ENCODE data around the gene NPR1. TPM values are rescaled to one million over a fixed set of nuclear protein-coding genes. Genes with fewer than 3 reads are reported as not detected.
A peak's percentile ranks its signal among the peaks of the same experiment; 100 is the strongest.
"Not testable (repeated sequence)": the region's sequence is repeated elsewhere in the genome, so short reads cannot be mapped to it uniquely, and the experiment has no call there.

The NPR1 gene
- total RNA-seq, 1 donor from 2014 or later: 0.19 TPM

GRCh38 chr1:153670859-153671627, 7.4 kb upstream of the NPR1 start, which contains the start of gene ILF2:
Gene ILF2, minus strand, starts transcription at chr1:153670993. Its CDS starts 71 bp downstream, at chr1:153670922.
- H3K4me1 Mint-ChIP-seq: peaks cover 19% of the 10 kb centered on the region
- H3K9me3 Mint-ChIP-seq: no peaks in the 10 kb centered on the region
- no peaks in the 10 kb centered on the region for H3K27me3 ChIP-seq
- H3K4me1 ChIP-seq: peaks cover 11% of the 10 kb centered on the region
- H3K36me3 Mint-ChIP-seq: peaks cover 26% of the 10 kb centered on the region
- H3K27me3 Mint-ChIP-seq (ENCODE audit: insufficient read depth, low read depth): no peaks in the 10 kb centered on the region
- H3K36me3 ChIP-seq: peaks cover 25% of the 10 kb centered on the region
- no peak for TF ChIP-seq EZH2 (IDR thresholded peaks at IDR 0.05)
- TF ChIP-seq, protein P1, sequence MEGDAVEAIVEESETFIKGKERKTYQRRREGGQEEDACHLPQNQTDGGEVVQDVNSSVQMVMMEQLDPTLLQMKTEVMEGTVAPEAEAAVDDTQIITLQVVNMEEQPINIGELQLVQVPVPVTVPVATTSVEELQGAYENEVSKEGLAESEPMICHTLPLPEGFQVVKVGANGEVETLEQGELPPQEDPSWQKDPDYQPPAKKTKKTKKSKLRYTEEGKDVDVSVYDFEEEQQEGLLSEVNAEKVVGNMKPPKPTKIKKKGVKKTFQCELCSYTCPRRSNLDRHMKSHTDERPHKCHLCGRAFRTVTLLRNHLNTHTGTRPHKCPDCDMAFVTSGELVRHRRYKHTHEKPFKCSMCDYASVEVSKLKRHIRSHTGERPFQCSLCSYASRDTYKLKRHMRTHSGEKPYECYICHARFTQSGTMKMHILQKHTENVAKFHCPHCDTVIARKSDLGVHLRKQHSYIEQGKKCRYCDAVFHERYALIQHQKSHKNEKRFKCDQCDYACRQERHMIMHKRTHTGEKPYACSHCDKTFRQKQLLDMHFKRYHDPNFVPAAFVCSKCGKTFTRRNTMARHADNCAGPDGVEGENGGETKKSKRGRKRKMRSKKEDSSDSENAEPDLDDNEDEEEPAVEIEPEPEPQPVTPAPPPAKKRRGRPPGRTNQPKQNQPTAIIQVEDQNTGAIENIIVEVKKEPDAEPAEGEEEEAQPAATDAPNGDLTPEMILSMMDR (IDR thresholded peaks at IDR 0.05): peak; percentile 43
- peak within 1 kb of the TSS; percentile 91 for H3K4me2 ChIP-seq
- peak within 1 kb of the TSS; percentile 82 for H3K4me3 ChIP-seq
- H3K27ac ChIP-seq: no peak within 1 kb of the TSS
- peak within 1 kb of the TSS; percentile 94 for H3K27ac Mint-ChIP-seq
- H3K9me3 ChIP-seq (ENCODE audit: low read depth): no peaks in the 10 kb centered on the region
- H4K20me1 ChIP-seq (ENCODE audit: low read depth): peaks cover 19% of the 10 kb centered on the region
- H3K79me2 ChIP-seq (ENCODE audit: low read depth): peaks cover 46% of the 10 kb centered on the region
- H3K4me3 Mint-ChIP-seq: no peak within 1 kb of the TSS
- peaks cover 40% of the 10 kb centered on the region for H3F3A ChIP-seq (ENCODE audit: low read depth)
- peak; percentile 98 for DNase-seq (ENCODE audit: low spot score)
- H3K9ac ChIP-seq: peak within 1 kb of the TSS; percentile 94
- H2AFZ ChIP-seq (replicated peaks): peak within 1 kb of the TSS; percentile 85

GRCh38 chr1:153671628-153672353, 6.7 kb upstream of the NPR1 start:
- not testable (repeated sequence) for H3K9me3 Mint-ChIP-seq; H3K9me3 ChIP-seq (ENCODE audit: low read depth); H3K4me3 Mint-ChIP-seq; H3K27me3 ChIP-seq; H3K27ac ChIP-seq; H3K27me3 Mint-ChIP-seq (ENCODE audit: insufficient read depth, low read depth)
- Histone ChIP-seq H3K36me3 (peaks cover 22% of the 10 kb centered on the region), H3K4me3 (peak overlapping the region; percentile 74), H3F3A (ENCODE audit: low read depth) (peaks cover 33% of the 10 kb centered on the region), H3K9ac (peak overlapping the region; percentile 1), H3K79me2 (ENCODE audit: low read depth) (peaks cover 40% of the 10 kb centered on the region), H3K4me2 (peak overlapping the region; percentile 63), H3K4me1 (peaks cover 11% of the 10 kb centered on the region), H2AFZ (replicated peaks) (peak overlapping the region; percentile 85), H4K20me1 (ENCODE audit: low read depth) (peaks cover 19% of the 10 kb centered on the region)
- peaks cover 26% of the 10 kb centered on the region for H3K36me3 Mint-ChIP-seq
- H3K27ac Mint-ChIP-seq: peak overlapping the region; percentile 9
- TF ChIP-seq, protein P1 (IDR thresholded peaks at IDR 0.05): peak; percentile 29
- DNase-seq (ENCODE audit: low spot score): peak; percentile 32
- H3K4me1 Mint-ChIP-seq: peaks cover 19% of the 10 kb centered on the region

GRCh38 chr1:153673511-153673910, 5.0 kb upstream of the NPR1 start:
- peaks cover 14% of the 10 kb centered on the region for H3K27me3 ChIP-seq
- Mint-ChIP-seq H3K27ac (no peak overlapping the region), H3K4me1 (peaks cover 23% of the 10 kb centered on the region), H3K4me3 (peak overlapping the region; percentile 62), H3K9me3 (no peaks in the 10 kb centered on the region), H3K36me3 (peaks cover 11% of the 10 kb centered on the region), H3K27me3 (ENCODE audit: insufficient read depth, low read depth) (peaks cover 9% of the 10 kb centered on the region)
- H2AFZ ChIP-seq (replicated peaks): no peak overlapping the region
- no peak overlapping the region for H3K9ac ChIP-seq
- peaks cover 8% of the 10 kb centered on the region for H3K36me3 ChIP-seq
- H3K4me2 ChIP-seq: no peak overlapping the region
- no peak overlapping the region for H3K27ac ChIP-seq
- DNase-seq (ENCODE audit: low spot score): no peak
- TF ChIP-seq EZH2 (IDR thresholded peaks at IDR 0.05): no peak
- no peak for TF ChIP-seq EZH2phosphoT487 (IDR thresholded peaks at IDR 0.05)
- TF ChIP-seq, protein P1 (IDR thresholded peaks at IDR 0.05): no peak
- no peaks in the 10 kb centered on the region for H3K9me3 ChIP-seq (ENCODE audit: low read depth)
- H3K4me3 ChIP-seq: no peak overlapping the region
- peaks cover 23% of the 10 kb centered on the region for H3K79me2 ChIP-seq (ENCODE audit: low read depth)
- H4K20me1 ChIP-seq (ENCODE audit: low read depth): peaks cover 21% of the 10 kb centered on the region
- peaks cover 23% of the 10 kb centered on the region for H3F3A ChIP-seq (ENCODE audit: low read depth)
- peaks cover 15% of the 10 kb centered on the region for H3K4me1 ChIP-seq
